ENCODE measurements around the gene C6orf52.

The C6orf52 gene

DNA sequence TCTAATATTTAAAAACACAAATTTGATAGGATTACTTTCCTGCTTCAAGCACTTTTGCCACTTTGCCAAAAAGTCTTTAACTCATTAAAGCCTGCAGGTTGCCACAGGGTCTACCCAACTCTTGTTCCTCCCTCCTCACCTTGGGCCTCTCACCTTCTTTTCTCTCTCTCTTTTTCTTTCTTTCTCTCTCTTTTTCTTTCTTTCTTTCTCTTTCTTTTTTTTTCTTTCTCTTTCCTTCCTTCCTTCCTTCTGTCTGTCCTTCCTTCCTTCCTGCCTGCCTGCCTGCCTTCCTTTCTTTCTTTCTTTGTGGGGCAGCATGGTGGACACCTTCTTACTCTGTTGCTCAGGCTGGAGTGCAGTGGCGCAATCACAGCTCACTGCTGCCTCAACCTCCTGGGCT, 50.2 kb downstream of the C6orf52 start:
- no peak for DNase-seq (ENCODE audit: low read depth)

DNA sequence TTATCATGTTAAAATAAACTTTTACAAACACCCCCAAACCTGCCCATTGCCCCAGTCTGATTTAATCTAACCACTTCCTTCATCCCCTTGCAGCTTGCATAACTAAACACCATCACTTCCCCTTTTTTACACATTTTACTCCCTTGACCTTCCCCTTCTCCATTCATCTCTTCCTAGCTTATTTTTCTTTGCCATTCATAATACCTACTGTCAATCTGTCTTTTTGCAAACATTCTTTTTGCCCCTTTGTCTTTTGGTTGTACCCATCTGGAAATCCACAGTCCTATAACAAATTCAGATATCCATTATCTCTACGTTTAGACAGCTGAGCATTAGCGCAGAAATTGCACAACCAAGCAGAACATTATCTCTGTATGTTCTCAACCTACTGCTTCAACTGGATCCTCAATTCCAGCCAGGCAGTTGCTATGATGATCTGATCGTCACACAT, 51.2 kb downstream of the C6orf52 start:
- DNase-seq (ENCODE audit: low read depth) = no peak

DNA sequence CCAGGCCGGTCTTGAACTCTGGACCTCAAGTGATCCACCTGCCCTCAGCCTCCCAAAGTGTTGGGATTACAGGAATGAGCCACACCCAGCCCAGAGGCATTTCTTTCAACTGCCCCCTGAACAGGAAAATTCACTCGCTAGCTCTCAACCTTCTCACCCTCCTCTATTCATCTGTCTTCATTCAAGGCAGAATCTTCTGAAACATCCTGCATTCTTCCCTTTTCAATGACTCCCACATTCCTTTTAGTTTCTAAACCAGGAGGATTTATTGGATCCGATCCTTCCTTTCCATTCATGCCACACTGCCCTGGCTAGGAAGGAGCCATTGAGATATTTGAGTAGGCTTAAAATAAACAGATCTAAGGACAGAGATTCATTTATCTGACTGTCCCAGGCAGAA, 52.9 kb downstream of the C6orf52 start:
- DNase-seq (ENCODE audit: low read depth) = no peak

DNA sequence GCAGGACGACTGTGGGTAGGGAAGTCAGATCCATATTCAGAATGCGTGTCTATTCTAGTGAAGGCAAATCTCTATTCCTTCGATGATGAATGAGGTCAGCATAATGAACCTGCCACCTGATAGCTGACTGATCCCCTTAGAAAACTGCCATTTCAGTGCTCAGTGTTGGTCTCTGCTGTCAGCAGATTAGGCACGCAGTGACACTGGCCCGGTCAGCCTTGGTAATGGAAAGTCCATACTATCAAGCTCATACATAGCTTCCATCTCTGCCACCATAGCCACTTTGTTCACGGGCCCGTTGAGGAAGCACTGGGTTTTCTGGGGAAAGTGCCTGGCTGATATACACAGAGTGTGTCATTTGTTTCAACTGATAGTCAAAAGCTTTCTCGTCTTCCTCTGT, 54.0 kb downstream of the C6orf52 start:
- no peak for DNase-seq (ENCODE audit: low read depth)

DNA sequence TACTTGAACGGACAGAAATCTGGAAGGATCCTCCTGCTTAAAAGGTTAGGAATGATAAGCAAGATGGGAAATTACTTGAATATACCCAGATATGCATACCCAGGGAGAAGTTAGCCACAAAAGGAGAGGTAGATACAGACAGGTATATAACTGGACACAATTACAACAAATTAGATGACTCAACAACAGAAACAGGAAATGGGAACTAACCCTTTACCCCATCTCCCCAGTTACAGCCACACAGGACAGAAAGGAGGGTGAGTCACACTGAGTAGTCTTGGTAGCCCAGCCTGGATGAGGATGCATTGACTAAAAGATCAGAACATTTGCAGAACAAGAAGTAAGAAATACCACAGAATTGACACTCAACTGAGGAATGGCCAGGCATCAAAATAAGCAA, 61.2 kb downstream of the C6orf52 start:
- DNase-seq (ENCODE audit: low read depth) = no peak

DNA sequence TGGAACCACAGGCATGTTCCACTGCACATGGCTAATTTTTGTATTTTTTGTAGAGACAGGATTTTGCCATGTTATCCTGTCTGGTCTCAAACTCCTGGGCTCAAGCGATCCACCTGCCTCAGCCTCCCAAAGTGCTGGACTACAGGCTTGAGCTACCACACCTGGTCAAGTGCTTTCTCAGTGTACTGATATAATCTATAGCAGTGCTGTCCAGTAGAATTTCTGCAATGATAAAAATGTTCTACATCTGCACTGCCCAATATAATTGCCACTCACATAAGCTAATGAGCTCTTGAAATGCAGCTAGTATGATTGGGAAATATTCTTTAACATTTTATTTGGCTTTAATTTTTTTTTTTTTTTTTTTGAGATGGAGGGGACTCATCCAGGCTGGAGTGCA, 64.2 kb downstream of the C6orf52 start:
- DNase-seq (ENCODE audit: low read depth) = no peak

DNA sequence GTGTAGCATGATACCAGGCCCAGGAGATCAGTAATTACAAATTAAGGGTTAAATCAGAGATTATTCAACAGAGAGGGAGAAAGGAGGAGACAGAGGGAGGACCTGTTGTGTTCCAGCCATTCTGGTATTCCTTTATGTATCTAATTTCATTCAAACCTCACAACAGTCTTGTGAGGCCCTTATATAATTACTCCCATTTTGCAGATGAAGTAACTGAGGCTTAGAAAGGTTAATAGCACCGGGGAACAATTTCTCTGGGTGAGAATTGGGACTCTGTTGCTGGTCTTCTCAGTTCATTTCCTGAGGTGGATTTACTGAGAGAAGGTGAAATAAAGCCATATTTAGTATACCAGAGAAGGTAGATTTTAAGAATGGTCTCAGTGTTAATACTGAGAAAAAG, 66.6 kb downstream of the C6orf52 start:
- no peak for DNase-seq (ENCODE audit: low read depth)

DNA sequence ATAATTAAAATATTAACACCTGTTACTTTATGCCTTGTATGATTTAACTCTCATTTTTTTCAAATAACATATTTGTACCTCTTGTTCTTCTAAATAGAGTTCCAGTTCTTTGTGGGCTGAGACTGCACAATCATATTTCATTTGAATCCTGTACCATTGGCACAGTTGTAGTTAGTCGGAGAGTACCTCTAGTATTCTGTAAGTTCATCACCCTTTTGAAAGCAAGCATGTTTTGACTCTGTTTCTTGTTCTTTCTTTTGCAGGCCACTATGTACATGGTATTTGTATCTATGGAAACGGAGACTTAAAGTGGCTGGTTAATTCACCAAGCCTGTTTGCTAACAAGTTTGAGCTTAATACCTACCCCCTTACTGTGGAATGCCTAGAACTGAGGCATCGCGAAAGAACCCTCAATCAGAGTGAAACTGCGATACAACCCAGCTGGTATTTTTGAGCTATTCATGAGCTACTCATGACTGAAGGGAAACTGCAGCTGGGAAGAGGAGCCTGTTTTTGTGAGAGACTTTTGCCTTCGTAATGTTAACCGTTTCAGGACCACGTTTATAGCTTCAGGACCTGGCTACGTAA, 68.2 kb downstream of the C6orf52 start:
- no peak for DNase-seq (ENCODE audit: low read depth)

DNA sequence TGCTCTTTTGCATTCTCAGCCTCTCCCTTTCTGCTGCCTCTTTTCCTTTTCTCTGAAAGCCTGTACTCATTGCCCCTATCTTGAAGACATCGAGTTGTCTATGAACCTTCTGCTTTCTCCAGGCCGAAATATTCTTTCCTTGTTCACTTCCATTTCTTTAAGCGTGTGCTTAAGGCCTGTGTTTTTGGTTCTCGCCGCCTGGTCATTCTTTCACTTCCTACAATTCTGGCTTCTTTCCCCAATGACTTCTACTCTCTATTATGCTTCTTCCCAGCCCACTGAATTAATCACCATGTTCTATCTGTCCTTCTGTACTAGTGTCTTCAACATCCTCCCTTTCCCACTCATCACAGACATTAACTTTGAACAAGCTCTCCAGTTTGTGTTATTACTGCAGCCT, 69.6 kb downstream of the C6orf52 start:
- DNase-seq (ENCODE audit: low read depth) = no peak

DNA sequence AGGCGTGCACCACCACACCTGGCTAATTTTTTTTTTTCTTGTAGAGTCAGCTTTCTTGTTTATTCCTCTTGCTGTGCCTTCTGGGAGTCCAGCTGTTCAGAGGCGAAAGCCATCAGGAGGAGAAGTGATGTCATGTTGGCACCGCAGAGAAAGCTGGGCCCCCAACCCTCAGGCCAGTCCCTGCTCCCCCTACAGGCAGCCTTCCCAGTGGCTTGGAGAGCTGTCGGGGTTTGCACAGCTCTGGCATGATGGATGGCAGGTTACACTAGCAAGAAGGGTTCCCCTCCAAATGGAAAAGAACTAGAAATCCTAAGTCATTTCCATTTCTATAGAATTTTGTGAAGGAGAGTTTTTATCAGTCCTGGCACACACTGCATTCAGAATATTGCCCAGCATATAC, 72.6 kb downstream of the C6orf52 start:
- DNase-seq (ENCODE audit: low read depth) = no peak
